ENCODE measurements around the gene PGLYRP4.

PGLYRP4 gene

DNA sequence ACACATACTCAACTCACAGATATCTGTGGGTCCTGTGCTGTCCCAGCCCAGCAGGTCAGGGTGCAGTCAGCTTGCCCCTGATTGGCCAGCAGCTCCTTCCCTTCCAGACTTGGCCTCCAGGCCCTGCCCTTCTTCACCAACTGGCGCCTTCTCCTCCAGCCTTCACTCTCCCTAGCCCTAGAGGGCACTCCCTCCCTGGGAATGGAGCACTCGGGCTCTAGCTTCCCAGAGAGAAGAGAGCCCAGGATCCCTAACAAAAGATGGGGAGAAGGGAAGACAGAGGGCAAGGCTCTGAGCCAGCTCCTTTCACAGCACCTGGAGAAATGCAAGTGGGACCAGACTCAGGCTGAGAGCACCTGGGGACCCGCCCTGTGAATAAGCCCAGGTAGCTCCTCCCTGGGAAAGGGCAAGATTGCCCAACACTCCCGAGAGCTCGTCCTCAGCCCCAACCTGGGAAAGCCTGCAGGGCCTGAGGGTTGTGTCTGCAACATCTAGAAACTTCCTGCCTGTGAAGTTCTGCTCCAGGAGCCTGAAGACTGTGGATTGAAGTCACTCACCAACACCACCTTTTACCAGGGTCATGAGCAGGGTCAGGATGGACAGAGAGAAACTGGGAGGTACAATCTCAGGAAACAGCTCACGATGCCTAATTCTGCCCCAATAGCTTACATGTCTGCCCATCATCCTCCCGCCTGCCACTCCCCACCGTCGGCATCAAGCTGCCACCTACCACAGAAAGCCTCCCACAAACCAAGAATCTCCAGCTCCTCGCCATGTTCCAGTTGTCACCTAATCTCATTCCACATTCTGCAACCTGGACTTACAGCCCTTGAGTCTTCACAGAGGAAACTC is at the start of gene PGLYRP4:
Gene PGLYRP4 (minus strand): TSS at position 331 of the 852 bp plus-strand sequence. CDS start 909 bp downstream, outside the sequence.
- H3K27me3 ChIP-seq (ENCODE audit: control insufficient read depth, insufficient read depth, low read length): no peaks in the 10 kb centered on the region; the same call in 1 of the 2 replicates
- H3K4me3 ChIP-seq (ENCODE audit: low read depth, low read length): no peak within 1 kb of the TSS
- no peaks in the 10 kb centered on the region for H3K4me1 ChIP-seq (ENCODE audit: control insufficient read depth, insufficient read depth, low read length)
- no peaks in the 10 kb centered on the region for H3K36me3 ChIP-seq (ENCODE audit: control insufficient read depth, insufficient read depth, low read length)
- no peak within 1 kb of the TSS for H3K9ac ChIP-seq (ENCODE audit: low read depth, low read length)
- no peak within 1 kb of the TSS for H3K27ac ChIP-seq (ENCODE audit: low read depth, low read length)
- H3K9me3 ChIP-seq (ENCODE audit: control insufficient read depth, insufficient read depth, low read length): no peaks in the 10 kb centered on the region

DNA sequence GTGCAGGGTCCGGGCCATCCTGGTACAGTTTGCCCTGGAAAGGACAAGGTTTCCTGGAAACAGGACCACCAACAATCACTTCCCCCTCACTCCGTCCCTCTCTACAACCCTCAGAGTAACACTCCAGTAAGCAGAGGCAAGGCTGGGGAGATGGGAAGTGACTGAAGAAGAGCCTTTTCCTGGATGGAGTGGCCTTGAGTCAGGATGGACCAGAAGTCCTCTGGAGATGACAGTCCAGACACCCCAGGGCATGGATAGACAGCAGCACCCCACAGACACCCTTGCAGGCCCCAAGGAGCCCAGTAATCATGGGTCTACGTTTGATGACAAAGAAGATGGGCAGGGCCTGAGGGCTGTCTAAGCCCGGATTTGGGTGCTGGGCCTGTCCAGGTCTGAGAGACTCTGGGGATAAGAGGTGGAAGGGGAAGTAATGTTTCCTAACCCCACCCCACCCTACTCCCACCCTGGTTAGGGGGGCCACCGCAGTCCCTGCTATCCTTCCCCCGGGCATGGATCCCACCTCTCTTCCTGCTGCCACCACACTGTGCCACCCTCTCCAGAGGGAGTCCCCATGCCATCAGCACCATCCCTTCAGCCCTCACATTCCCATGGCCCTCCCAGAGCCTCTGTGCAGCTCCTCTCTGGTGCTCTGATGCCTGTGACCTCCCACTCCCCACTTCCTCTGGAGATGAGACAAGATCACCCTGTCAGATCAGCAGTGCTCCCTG is 49.4 kb upstream of the PGLYRP4 start:
- Histone ChIP-seq H3K36me3 (ENCODE audit: control insufficient read depth, insufficient read depth, low read length) (no peaks in the 10 kb centered on the region), H3K9ac (ENCODE audit: low read depth, low read length) (no peak overlapping the region), H3K4me1 (ENCODE audit: control insufficient read depth, insufficient read depth, low read length) (no peaks in the 10 kb centered on the region), H3K27me3 (ENCODE audit: control insufficient read depth, insufficient read depth, low read length) (0 out of 2 replicates have a peak, but pooled peaks cover 3% of the 10 kb centered on the region), H3K27ac (ENCODE audit: low read depth, low read length) (no peak overlapping the region), H3K4me3 (ENCODE audit: low read depth, low read length) (no peak overlapping the region), H3K9me3 (ENCODE audit: control insufficient read depth, insufficient read depth, low read length) (no peaks in the 10 kb centered on the region)

- Histone ChIP-seq H3K4me1 (ENCODE audit: control insufficient read depth, insufficient read depth, low read length) (no peaks in the 10 kb centered on the region), H3K9ac (ENCODE audit: low read depth, low read length) (no peak overlapping the region), H3K4me3 (ENCODE audit: low read depth, low read length) (no peak overlapping the region), H3K27ac (ENCODE audit: low read depth, low read length) (no peak overlapping the region), H3K9me3 (ENCODE audit: control insufficient read depth, insufficient read depth, low read length) (no peaks in the 10 kb centered on the region), H3K27me3 (ENCODE audit: control insufficient read depth, insufficient read depth, low read length) (no peaks in the 10 kb centered on the region), H3K36me3 (ENCODE audit: control insufficient read depth, insufficient read depth, low read length) (no peaks in the 10 kb centered on the region)
Measured at GRCh38 chr1:153397051-153397923, 48.6 kb upstream of the PGLYRP4 start.

DNA sequence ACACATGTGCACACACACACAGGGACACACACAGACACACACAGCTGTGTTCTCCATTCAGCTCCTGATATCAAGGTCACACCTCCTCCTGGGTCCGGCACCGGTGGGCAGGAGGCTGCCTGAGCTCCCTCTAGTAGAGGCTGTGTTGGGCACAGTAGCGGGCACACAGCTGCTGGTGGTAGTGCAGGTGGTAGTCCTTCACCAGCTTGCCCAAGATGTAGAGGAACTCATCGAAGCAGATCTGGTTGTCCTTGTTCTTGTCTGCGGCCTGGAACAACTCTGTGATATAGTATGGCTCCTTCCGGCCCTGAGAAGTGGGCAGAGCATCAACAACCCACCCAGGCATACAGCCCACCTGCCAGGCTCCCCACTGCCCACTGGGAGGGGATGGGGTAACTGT is 47.8 kb upstream of the PGLYRP4 start:
- Histone ChIP-seq H3K27me3 (ENCODE audit: control insufficient read depth, insufficient read depth, low read length) (no peaks in the 10 kb centered on the region), H3K9me3 (ENCODE audit: control insufficient read depth, insufficient read depth, low read length) (no peaks in the 10 kb centered on the region), H3K9ac (ENCODE audit: low read depth, low read length) (no peak overlapping the region), H3K36me3 (ENCODE audit: control insufficient read depth, insufficient read depth, low read length) (no peaks in the 10 kb centered on the region), H3K4me3 (ENCODE audit: low read depth, low read length) (no peak overlapping the region), H3K4me1 (ENCODE audit: control insufficient read depth, insufficient read depth, low read length) (no peaks in the 10 kb centered on the region), H3K27ac (ENCODE audit: low read depth, low read length) (no peak overlapping the region)

DNA sequence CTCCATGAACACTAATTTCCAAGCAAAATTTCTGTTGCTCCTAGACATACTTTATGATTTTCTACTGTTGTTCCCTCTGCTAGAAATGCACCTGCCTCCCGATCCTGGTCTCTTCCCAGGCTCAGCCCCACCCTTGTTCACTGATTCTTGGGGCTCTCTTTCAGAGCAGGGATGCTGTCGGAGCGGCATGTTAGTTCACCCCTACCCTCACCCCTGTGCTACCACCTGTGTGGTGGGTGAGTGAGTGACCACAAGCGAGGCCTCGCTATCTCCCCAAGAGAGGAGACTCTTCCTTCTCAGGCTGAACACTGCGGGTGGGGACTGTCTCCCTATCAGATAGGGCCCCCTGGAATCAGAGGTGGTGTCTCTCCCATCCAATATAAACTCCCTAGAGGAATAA is 47.1 kb upstream of the PGLYRP4 start:
- Histone ChIP-seq H3K9me3 (ENCODE audit: control insufficient read depth, insufficient read depth, low read length) (no peaks in the 10 kb centered on the region), H3K9ac (ENCODE audit: low read depth, low read length) (no peak overlapping the region), H3K36me3 (ENCODE audit: control insufficient read depth, insufficient read depth, low read length) (no peaks in the 10 kb centered on the region), H3K27ac (ENCODE audit: low read depth, low read length) (no peak overlapping the region), H3K4me3 (ENCODE audit: low read depth, low read length) (no peak overlapping the region), H3K4me1 (ENCODE audit: control insufficient read depth, insufficient read depth, low read length) (no peaks in the 10 kb centered on the region), H3K27me3 (ENCODE audit: control insufficient read depth, insufficient read depth, low read length) (no peaks in the 10 kb centered on the region)

GRCh38 chr1:153395136-153395685 is 46.6 kb upstream of the PGLYRP4 start:
- H3K4me1 ChIP-seq (ENCODE audit: control insufficient read depth, insufficient read depth, low read length): no peaks in the 10 kb centered on the region
- H3K9me3 ChIP-seq (ENCODE audit: control insufficient read depth, insufficient read depth, low read length): no peaks in the 10 kb centered on the region
- H3K9ac ChIP-seq (ENCODE audit: low read depth, low read length): no peak overlapping the region
- no peaks in the 10 kb centered on the region for H3K27me3 ChIP-seq (ENCODE audit: control insufficient read depth, insufficient read depth, low read length)
- no peak overlapping the region for H3K4me3 ChIP-seq (ENCODE audit: low read depth, low read length)
- no peaks in the 10 kb centered on the region for H3K36me3 ChIP-seq (ENCODE audit: control insufficient read depth, insufficient read depth, low read length)
- H3K27ac ChIP-seq (ENCODE audit: low read depth, low read length): no peak overlapping the region

DNA sequence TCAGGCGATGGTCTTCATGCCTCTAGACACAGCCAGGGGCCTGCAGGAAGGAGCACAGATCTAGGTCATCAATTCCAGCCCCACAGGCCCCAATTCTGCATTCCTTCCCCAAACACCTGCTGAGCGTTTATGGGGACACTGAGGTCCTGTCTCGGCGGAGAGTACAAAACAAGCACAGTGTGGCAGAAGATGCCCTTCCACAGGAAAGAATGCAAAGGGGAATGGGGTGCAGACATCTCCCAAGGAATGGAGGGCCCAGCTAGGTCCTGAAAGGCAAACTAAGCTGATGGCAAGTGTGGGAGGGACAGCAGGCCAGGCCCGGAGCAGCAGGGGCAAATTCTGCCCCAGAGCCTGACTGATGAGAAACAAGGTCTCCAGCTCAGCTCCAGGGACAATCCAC is 45.8 kb upstream of the PGLYRP4 start:
- Histone ChIP-seq H3K4me1 (ENCODE audit: control insufficient read depth, insufficient read depth, low read length) (no peaks in the 10 kb centered on the region), H3K27ac (ENCODE audit: low read depth, low read length) (no peak overlapping the region), H3K36me3 (ENCODE audit: control insufficient read depth, insufficient read depth, low read length) (no peaks in the 10 kb centered on the region), H3K4me3 (ENCODE audit: low read depth, low read length) (no peak overlapping the region), H3K9ac (ENCODE audit: low read depth, low read length) (no peak overlapping the region), H3K9me3 (ENCODE audit: control insufficient read depth, insufficient read depth, low read length) (no peaks in the 10 kb centered on the region), H3K27me3 (ENCODE audit: control insufficient read depth, insufficient read depth, low read length) (no peaks in the 10 kb centered on the region)

DNA sequence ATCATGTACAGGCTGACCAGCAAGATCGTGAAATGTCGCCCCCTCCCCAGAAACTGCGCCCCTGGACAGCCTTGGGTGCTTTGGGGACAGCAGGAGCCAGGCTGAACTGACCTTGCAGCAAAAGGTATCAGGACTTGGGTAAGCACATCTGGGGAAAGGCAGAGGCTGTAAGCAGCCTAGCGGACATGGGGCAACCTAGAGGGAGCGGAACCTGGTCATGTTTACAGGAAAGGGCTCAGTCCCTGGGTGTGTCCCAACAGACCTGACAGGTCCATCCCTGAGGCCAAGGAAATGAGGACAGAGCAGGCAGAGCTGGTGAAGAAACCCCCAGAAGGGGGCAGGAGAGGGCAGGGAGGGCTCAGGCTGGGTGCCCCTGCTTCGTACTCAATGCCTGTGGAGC is 45.3 kb upstream of the PGLYRP4 start:
- no peak overlapping the region for H3K27ac ChIP-seq (ENCODE audit: low read depth, low read length)
- H3K9ac ChIP-seq (ENCODE audit: low read depth, low read length): no peak overlapping the region
- no peaks in the 10 kb centered on the region for H3K9me3 ChIP-seq (ENCODE audit: control insufficient read depth, insufficient read depth, low read length)
- H3K4me1 ChIP-seq (ENCODE audit: control insufficient read depth, insufficient read depth, low read length): no peaks in the 10 kb centered on the region
- no peaks in the 10 kb centered on the region for H3K36me3 ChIP-seq (ENCODE audit: control insufficient read depth, insufficient read depth, low read length)
- H3K27me3 ChIP-seq (ENCODE audit: control insufficient read depth, insufficient read depth, low read length): no peaks in the 10 kb centered on the region
- H3K4me3 ChIP-seq (ENCODE audit: low read depth, low read length): no peak overlapping the region

DNA sequence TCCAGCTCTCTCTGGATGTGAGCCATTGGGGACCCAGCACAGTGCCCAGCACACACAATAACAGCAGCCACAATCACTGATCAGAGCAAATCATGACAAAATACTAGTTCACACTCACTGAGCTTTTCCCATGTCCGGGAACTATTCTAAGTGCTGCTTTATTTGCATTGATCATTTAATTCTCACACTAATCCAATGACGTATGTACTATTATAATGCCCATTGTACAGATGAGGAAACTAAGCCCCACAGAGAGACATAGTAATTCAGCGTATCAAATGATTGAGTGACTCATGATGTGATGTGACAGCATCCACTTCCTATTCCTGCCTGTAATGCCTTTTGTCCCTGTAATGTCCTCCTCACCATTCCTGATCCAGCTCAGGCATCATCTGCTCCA is 44.2 kb upstream of the PGLYRP4 start:
- H3K27ac ChIP-seq (ENCODE audit: low read depth, low read length): no peak overlapping the region
- no peaks in the 10 kb centered on the region for H3K9me3 ChIP-seq (ENCODE audit: control insufficient read depth, insufficient read depth, low read length)
- no peak overlapping the region for H3K9ac ChIP-seq (ENCODE audit: low read depth, low read length)
- no peaks in the 10 kb centered on the region for H3K27me3 ChIP-seq (ENCODE audit: control insufficient read depth, insufficient read depth, low read length)
- H3K36me3 ChIP-seq (ENCODE audit: control insufficient read depth, insufficient read depth, low read length): no peaks in the 10 kb centered on the region
- no peak overlapping the region for H3K4me3 ChIP-seq (ENCODE audit: low read depth, low read length)
- H3K4me1 ChIP-seq (ENCODE audit: control insufficient read depth, insufficient read depth, low read length): no peaks in the 10 kb centered on the region

GRCh38 chr1:153392258-153392657 is 43.6 kb upstream of the PGLYRP4 start:
- no peaks in the 10 kb centered on the region for H3K36me3 ChIP-seq (ENCODE audit: control insufficient read depth, insufficient read depth, low read length)
- H3K27ac ChIP-seq (ENCODE audit: low read depth, low read length): no peak overlapping the region
- H3K9ac ChIP-seq (ENCODE audit: low read depth, low read length): no peak overlapping the region
- H3K4me1 ChIP-seq (ENCODE audit: control insufficient read depth, insufficient read depth, low read length): no peaks in the 10 kb centered on the region
- H3K9me3 ChIP-seq (ENCODE audit: control insufficient read depth, insufficient read depth, low read length): no peaks in the 10 kb centered on the region
- H3K4me3 ChIP-seq (ENCODE audit: low read depth, low read length): no peak overlapping the region
- H3K27me3 ChIP-seq (ENCODE audit: control insufficient read depth, insufficient read depth, low read length): no peaks in the 10 kb centered on the region

All from HUES48 (cell line).